Osteoblast (primary cell): ENCODE measurements around the gene HS6ST3. TPM values are rescaled to one million over a fixed set of nuclear protein-coding genes. Genes with fewer than 3 reads are reported as not detected.

Source experiments
- DNase-seq: peaks from one replicate; pipeline ENCODE4 v3.0.0; 2011; ENCODE audit warnings: low spot score, mixed read lengths; ENCODE audit not compliant: insufficient read length; ENCODE audit errors: missing footprints
- H2AFZ ChIP-seq: 2 replicates; pipeline ENCODE4 v1.6.0; 2011; ENCODE audit warnings: mild to moderate bottlenecking, low read length
- H3K27ac ChIP-seq: 2 replicates; pipeline ENCODE4 v1.5.1; 2011; ENCODE audit warnings: mild to moderate bottlenecking, low read depth, low read length, moderate library complexity
- H3K27me3 ChIP-seq: 2 replicates; pipeline ENCODE4 v1.6.0; 2012; ENCODE audit warnings: mild to moderate bottlenecking, control low read depth, inconsistent platforms, low read length, moderate library complexity; ENCODE audit not compliant: insufficient read depth
- H3K36me3 ChIP-seq: 2 replicates; pipeline ENCODE4 v1.5.1; 2011; ENCODE audit warnings: mild to moderate bottlenecking, low read length, control low read depth, moderate library complexity; ENCODE audit not compliant: insufficient read depth
- H3K4me1 ChIP-seq: 2 replicates; pipeline ENCODE4 v1.5.1; 2011; ENCODE audit warnings: mild to moderate bottlenecking, low read length, control low read depth, moderate library complexity; ENCODE audit not compliant: insufficient read depth
- H3K4me2 ChIP-seq: 2 replicates; pipeline ENCODE4 v1.6.0; 2011; ENCODE audit warnings: mild to moderate bottlenecking, low read length; ENCODE audit not compliant: insufficient read depth
- H3K4me3 ChIP-seq: fragments of 200-600 bp; sonication (generic); 3 replicates; pipeline ENCODE4 v1.5.1; 2012; ENCODE audit warnings: mild to moderate bottlenecking, low read length, inconsistent platforms; ENCODE audit not compliant: insufficient read depth
- H3K79me2 ChIP-seq: 2 replicates; pipeline ENCODE4 v1.6.0; 2012; ENCODE audit warnings: mild to moderate bottlenecking, low read length, control low read depth, inconsistent platforms; ENCODE audit not compliant: insufficient read depth
- H3K9me3 ChIP-seq: 2 replicates; pipeline ENCODE4 v1.5.1; 2011; ENCODE audit warnings: low read depth, low read length, control low read depth
- H4K20me1 ChIP-seq: 2 replicates; pipeline ENCODE4 v1.6.0; 2012; ENCODE audit warnings: mild to moderate bottlenecking, low read length, control low read depth; ENCODE audit not compliant: insufficient read depth
- CTCF ChIP-seq: IDR thresholded peaks from 2 replicates; pipeline ENCODE4 v1.5.1; 2011; ENCODE audit warnings: mild to moderate bottlenecking, low read depth, low read length, moderate library complexity; ENCODE audit errors: extremely low read depth
- total RNA-seq: library from RNA; depleted of rRNA; stranded (reverse); fragments of >200 nt; gene quantifications from 2 replicates; pipeline ENCODE4 v1.2.3, GENCODE V29; 2012

HS6ST3 gene
- total RNA-seq, 1 donor, result not detected

DNA sequence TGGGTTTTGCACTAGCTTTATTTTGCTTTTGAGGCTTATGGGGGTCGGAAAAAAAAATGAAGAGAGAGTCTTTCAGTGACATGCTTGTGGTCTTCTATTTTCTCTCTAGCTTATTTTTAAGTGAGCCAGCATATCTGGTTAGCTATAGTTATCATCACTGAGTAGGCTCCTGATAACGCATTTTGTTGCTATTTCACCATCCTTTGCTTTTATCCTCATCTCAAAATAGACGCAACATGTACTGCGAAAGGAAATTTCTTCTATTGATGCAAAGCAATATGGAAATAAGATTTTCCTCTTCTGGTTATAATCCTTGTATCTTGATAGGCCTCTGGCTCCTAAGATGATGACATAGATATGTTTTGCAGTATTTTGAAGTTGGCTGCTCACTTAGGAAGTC is 630.5 kb downstream of the HS6ST3 start:
- Histone ChIP-seq H3K4me2 (no peak overlapping the region), H3K27me3 (no peaks in the 10 kb centered on the region), H3K27ac (no peak overlapping the region), H3K4me3 (no peak overlapping the region), H4K20me1 (no peaks in the 10 kb centered on the region), H3K36me3 (no peaks in the 10 kb centered on the region), H2AFZ (no peak overlapping the region), H3K9me3 (no peaks in the 10 kb centered on the region), H3K4me1 (no peaks in the 10 kb centered on the region), H3K79me2 (no peaks in the 10 kb centered on the region)
- no peak for TF ChIP-seq CTCF
- DNase-seq, result no peak

- H3K4me2 ChIP-seq, result no peak overlapping the region
- no peaks in the 10 kb centered on the region for H4K20me1 ChIP-seq
- H3K4me3 ChIP-seq, result no peak overlapping the region
- no peaks in the 10 kb centered on the region for H3K4me1 ChIP-seq
- no peak for TF ChIP-seq CTCF
- no peak overlapping the region for H2AFZ ChIP-seq
- no peak overlapping the region for H3K27ac ChIP-seq
- H3K79me2 ChIP-seq, result no peaks in the 10 kb centered on the region
- no peaks in the 10 kb centered on the region for H3K9me3 ChIP-seq
- no peaks in the 10 kb centered on the region for H3K36me3 ChIP-seq
- H3K27me3 ChIP-seq, result no peaks in the 10 kb centered on the region
- DNase-seq, result no peak
These were observed 636.7 kb downstream of the HS6ST3 start for GRCh38 chr13:96726651-96727050.

DNA sequence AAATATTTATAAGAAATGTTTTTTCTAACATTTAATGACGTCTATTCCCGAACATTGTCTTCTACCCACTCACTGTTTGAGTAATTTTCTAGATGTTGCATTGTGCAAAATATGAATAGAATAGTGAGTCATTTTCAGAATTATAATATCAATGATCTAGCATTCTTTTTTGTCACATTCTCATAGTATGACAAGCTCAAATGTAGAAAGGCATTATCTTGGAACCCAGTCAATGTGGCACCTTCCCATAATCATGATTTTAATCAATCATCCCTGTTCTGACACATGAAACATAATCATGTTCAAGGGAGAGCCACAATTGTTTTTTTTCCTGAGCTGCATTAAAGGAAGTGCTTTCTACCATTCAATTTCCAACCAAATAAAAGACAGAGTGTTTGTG is 638.6 kb downstream of the HS6ST3 start:
- Histone ChIP-seq H3K4me2 (no peak overlapping the region), H3K4me1 (no peaks in the 10 kb centered on the region), H3K27ac (no peak overlapping the region), H3K36me3 (no peaks in the 10 kb centered on the region), H2AFZ (no peak overlapping the region), H3K79me2 (no peaks in the 10 kb centered on the region), H4K20me1 (no peaks in the 10 kb centered on the region), H3K9me3 (no peaks in the 10 kb centered on the region), H3K27me3 (no peaks in the 10 kb centered on the region), H3K4me3 (no peak overlapping the region)
- DNase-seq, result no peak
- no peak for TF ChIP-seq CTCF

GRCh38 chr13:96730676-96731075 is 640.8 kb downstream of the HS6ST3 start:
- H3K79me2 ChIP-seq, result no peaks in the 10 kb centered on the region

More at GRCh38 chr13:96730676-96731075, 640.8 kb downstream of the HS6ST3 start:
- no peak overlapping the region for H3K27ac ChIP-seq
- H3K27me3 ChIP-seq, result no peaks in the 10 kb centered on the region
- no peaks in the 10 kb centered on the region for H4K20me1 ChIP-seq
- DNase-seq, result no peak
- H3K4me2 ChIP-seq, result no peak overlapping the region
- H3K4me3 ChIP-seq, result no peak overlapping the region
- TF ChIP-seq CTCF, result no peak
- no peak overlapping the region for H2AFZ ChIP-seq
- no peaks in the 10 kb centered on the region for H3K36me3 ChIP-seq
- H3K9me3 ChIP-seq, result no peaks in the 10 kb centered on the region
- H3K4me1 ChIP-seq, result no peaks in the 10 kb centered on the region
